Bronchial epithelial cell (primary cell): ENCODE data around the gene NDC1. TPM values are rescaled to one million over a fixed set of nuclear protein-coding genes. Genes with fewer than 3 reads are reported as not detected.

Experiments
- DNase-seq: peaks from one replicate; pipeline ENCODE4 v3.0.0-alpha.2; 2010; ENCODE audit warnings: low read depth
- FAIRE-seq: peaks from 2 replicates; lab custom pipeline; 2011; peaks lifted over from hg19 to GRCh38; lab: Jason Lieb, UNC
- H3K27me3 ChIP-seq: 2 replicates; pipeline ENCODE4 v1.5.1; 2011; ENCODE audit warnings: low read length; ENCODE audit not compliant: control insufficient read depth, insufficient read depth
- H3K36me3 ChIP-seq: 2 replicates; pipeline ENCODE4 v1.5.1; 2011; ENCODE audit warnings: low read length; ENCODE audit not compliant: control insufficient read depth, insufficient read depth
- H3K4me3 ChIP-seq: 2 replicates; pipeline ENCODE4 v1.5.1; 2011; ENCODE audit warnings: mild to moderate bottlenecking, low read depth, low read length, control low read depth
- total RNA-seq: library from RNA; depleted of rRNA; stranded (reverse); fragments of >200 nt; gene quantifications from 2 replicates; pipeline ENCODE4 v1.2.1, GENCODE V29; 2014
- TF ChIP-seq, protein P1 (sequence below): IDR thresholded peaks from 2 replicates; pipeline ENCODE4 v1.5.1; 2011; ENCODE audit warnings: mild to moderate bottlenecking, moderate library complexity, low read length, control low read depth, inconsistent platforms; ENCODE audit not compliant: insufficient read depth, severe bottlenecking

Gene NDC1
- total RNA-seq, 1 donor from 2014 or later = 16.1 TPM

DNA sequence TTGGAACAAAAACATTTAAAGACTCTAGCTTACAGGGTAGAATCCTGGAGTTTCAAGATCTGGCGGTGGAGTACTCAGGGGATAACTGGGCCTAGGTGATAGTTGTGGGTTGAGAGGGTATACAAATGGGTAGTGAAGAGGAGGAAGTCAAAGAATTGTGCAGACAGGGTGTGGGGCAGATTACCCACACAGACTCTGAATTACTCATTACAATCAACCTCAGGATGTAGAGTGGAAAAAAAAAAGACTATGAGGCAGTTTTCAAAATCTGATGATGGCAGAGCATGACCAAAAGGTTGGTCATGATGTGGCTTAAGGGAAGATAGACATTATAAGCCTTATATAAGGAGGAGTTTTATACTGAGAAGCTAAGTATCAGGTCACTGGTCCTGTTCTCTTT, 55.0 kb downstream of the NDC1 start:
- no peaks in the 10 kb centered on the region for H3K27me3 ChIP-seq
- FAIRE-seq = no peak
- peak; percentile 61 for DNase-seq
- no peak overlapping the region for H3K4me3 ChIP-seq
- TF ChIP-seq, protein P1, sequence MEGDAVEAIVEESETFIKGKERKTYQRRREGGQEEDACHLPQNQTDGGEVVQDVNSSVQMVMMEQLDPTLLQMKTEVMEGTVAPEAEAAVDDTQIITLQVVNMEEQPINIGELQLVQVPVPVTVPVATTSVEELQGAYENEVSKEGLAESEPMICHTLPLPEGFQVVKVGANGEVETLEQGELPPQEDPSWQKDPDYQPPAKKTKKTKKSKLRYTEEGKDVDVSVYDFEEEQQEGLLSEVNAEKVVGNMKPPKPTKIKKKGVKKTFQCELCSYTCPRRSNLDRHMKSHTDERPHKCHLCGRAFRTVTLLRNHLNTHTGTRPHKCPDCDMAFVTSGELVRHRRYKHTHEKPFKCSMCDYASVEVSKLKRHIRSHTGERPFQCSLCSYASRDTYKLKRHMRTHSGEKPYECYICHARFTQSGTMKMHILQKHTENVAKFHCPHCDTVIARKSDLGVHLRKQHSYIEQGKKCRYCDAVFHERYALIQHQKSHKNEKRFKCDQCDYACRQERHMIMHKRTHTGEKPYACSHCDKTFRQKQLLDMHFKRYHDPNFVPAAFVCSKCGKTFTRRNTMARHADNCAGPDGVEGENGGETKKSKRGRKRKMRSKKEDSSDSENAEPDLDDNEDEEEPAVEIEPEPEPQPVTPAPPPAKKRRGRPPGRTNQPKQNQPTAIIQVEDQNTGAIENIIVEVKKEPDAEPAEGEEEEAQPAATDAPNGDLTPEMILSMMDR = no peak
- peaks cover 2% of the 10 kb centered on the region for H3K36me3 ChIP-seq

GRCh38 chr1:53781654-53782053, 56.4 kb downstream of the NDC1 start:
- TF ChIP-seq, protein P1 = no peak
- FAIRE-seq (no peak), DNase-seq (no peak)
- Histone ChIP-seq H3K27me3 (no peaks in the 10 kb centered on the region), H3K4me3 (no peak overlapping the region), H3K36me3 (peaks cover under 1% of the 10 kb centered on the region)

DNA sequence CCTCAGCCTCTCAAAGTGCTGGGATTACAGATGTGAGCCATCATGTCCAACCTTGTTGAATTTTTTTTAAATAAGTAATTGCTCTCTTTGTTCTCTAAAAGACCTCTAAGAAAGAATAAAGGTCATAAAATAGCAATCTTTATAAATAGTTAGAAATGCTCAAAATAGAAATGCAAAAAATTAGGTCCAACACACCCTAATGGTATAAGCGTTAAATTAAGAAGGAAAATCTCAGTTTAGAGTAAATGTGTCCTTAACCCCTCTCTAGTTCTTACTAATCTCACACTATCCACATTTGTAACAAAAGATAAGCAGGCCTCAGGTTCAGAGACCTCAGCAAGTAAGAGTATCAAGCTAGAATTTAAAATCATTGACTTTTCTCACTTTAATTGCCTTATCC, 60.8 kb downstream of the NDC1 start:
- FAIRE-seq (no peak), DNase-seq (no peak)
- no peak overlapping the region for H3K4me3 ChIP-seq
- no peaks in the 10 kb centered on the region for H3K27me3 ChIP-seq
- TF ChIP-seq, protein P1 = no peak
- H3K36me3 ChIP-seq = no peaks in the 10 kb centered on the region

GRCh38 chr1:53771648-53772047, 66.4 kb downstream of the NDC1 start:
- DNase-seq = peak; percentile 70
- FAIRE-seq = no peak
- TF ChIP-seq, protein P1 = no peak

GRCh38 chr1:53769780-53770179, 68.3 kb downstream of the NDC1 start:
- FAIRE-seq = no peak
- no peak for DNase-seq
- no peaks in the 10 kb centered on the region for H3K36me3 ChIP-seq
- H3K27me3 ChIP-seq = no peaks in the 10 kb centered on the region
- no peak overlapping the region for H3K4me3 ChIP-seq
- TF ChIP-seq, protein P1 = no peak

More at GRCh38 chr1:53771648-53772047, 66.4 kb downstream of the NDC1 start:
- Histone ChIP-seq H3K36me3 (no peaks in the 10 kb centered on the region), H3K27me3 (no peaks in the 10 kb centered on the region), H3K4me3 (no peak overlapping the region)

DNA sequence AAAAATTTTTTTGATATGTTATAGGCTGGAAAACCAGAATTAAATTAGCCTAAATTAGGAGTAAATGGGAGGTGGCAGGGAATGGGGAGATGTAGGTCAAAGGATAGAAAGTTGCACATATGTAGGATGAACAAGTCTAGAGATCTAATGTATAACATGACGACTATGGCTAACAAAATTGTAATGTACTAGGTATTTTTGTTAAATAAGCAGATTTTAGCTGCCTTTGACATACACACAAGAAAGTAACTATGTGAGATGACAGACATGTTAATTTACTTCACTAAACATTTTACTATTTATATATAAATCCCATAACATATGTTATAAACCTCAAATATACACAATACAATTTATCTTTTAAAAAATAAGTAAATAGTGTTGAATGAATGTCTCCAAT, 68.9 kb downstream of the NDC1 start:
- no peak for FAIRE-seq
- no peak for DNase-seq
- TF ChIP-seq, protein P1 = no peak
- H3K27me3 ChIP-seq = no peaks in the 10 kb centered on the region
- no peak overlapping the region for H3K4me3 ChIP-seq
- no peaks in the 10 kb centered on the region for H3K36me3 ChIP-seq
